Measurements from ENCODE around the gene ST6GAL1.

GRCh38 chr3:187000711-187001151, 70.4 kb downstream of the ST6GAL1 start:
- TF ChIP-seq, protein P1, sequence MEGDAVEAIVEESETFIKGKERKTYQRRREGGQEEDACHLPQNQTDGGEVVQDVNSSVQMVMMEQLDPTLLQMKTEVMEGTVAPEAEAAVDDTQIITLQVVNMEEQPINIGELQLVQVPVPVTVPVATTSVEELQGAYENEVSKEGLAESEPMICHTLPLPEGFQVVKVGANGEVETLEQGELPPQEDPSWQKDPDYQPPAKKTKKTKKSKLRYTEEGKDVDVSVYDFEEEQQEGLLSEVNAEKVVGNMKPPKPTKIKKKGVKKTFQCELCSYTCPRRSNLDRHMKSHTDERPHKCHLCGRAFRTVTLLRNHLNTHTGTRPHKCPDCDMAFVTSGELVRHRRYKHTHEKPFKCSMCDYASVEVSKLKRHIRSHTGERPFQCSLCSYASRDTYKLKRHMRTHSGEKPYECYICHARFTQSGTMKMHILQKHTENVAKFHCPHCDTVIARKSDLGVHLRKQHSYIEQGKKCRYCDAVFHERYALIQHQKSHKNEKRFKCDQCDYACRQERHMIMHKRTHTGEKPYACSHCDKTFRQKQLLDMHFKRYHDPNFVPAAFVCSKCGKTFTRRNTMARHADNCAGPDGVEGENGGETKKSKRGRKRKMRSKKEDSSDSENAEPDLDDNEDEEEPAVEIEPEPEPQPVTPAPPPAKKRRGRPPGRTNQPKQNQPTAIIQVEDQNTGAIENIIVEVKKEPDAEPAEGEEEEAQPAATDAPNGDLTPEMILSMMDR (conservative IDR thresholded peaks at IDR 0.05; ENCODE audit: low read depth, low read length), result no peak
- no peak for TF ChIP-seq POLR2A (IDR thresholded peaks at IDR 0.05; ENCODE audit: low read depth, low read length)
- TF ChIP-seq NFE2L2 (IDR thresholded peaks at IDR 0.05; ENCODE audit: low read depth, low read length), result no peak
- TF ChIP-seq USF2 (IDR thresholded peaks at IDR 0.05; ENCODE audit: low read depth, low read length), result no peak
- TF ChIP-seq RCOR1 (IDR thresholded peaks at IDR 0.05; ENCODE audit: insufficient replicate concordance, low read length), result no peak
- no peak for TF ChIP-seq FOS (IDR thresholded peaks at IDR 0.05; ENCODE audit: low read depth, low read length)
- no peak for TF ChIP-seq CEBPB (IDR thresholded peaks at IDR 0.05; ENCODE audit: low read depth, low read length)
- TF ChIP-seq MAFK (IDR thresholded peaks at IDR 0.05; ENCODE audit: low read depth, low read length), result no peak
- TF ChIP-seq SMC3 (IDR thresholded peaks at IDR 0.05; ENCODE audit: low read depth, low read length), result no peak
- no peak for TF ChIP-seq RAD21 (IDR thresholded peaks at IDR 0.05; ENCODE audit: low read length)
- no peak for TF ChIP-seq MXI1 (IDR thresholded peaks at IDR 0.05; ENCODE audit: borderline replicate concordance, low read depth, low read length)
- TF ChIP-seq BHLHE40 (IDR thresholded peaks at IDR 0.05; ENCODE audit: low read depth, low read length), result no peak
- no peak for TF ChIP-seq CHD1 (IDR thresholded peaks at IDR 0.05; ENCODE audit: low read depth, low read length)
